CD14-positive monocyte (primary cell): Measurements from ENCODE around the gene STIM1. TPM values are rescaled to one million over a fixed set of nuclear protein-coding genes. Genes with fewer than 3 reads are reported as not detected.
A peak's percentile ranks its signal among the peaks of the same experiment; 100 is the strongest.

Source experiments
- DNase-seq, 3 donors: peaks; one replicate each; pipeline ENCODE4 v3.0.0-alpha.2; 2011 to 2022
- H2AFZ ChIP-seq: 2 replicates; pipeline ENCODE4 v1.6.0; 2012; ENCODE audit warnings: mild to moderate bottlenecking, low read depth, low read length, inconsistent platforms; ENCODE audit not compliant: insufficient read depth, poor library complexity, severe bottlenecking
- H3K27ac ChIP-seq, 2 donors: 1 replicate in 1 of 2; 2 replicates in 1 of 2; pipeline ENCODE4 v1.5.1; 2012 to 2013; ENCODE audit warnings: low read length in 2 of 2, control low read depth in 1 of 2, inconsistent platforms in 1 of 2, low read depth in 1 of 2, mild to moderate bottlenecking in 1 of 2
- H3K27me3 ChIP-seq, 2 donors: one replicate each; pipeline versions ENCODE4 v1.6.0 to v1.6.1; 2011 to 2013; ENCODE audit warnings: low read length in 2 of 2; ENCODE audit not compliant: control insufficient read depth in 2 of 2, insufficient read depth in 2 of 2
- H3K36me3 ChIP-seq, 2 donors: replicated peaks in 1 of 2; 1 replicate in 1 of 2; 2 replicates in 1 of 2; pipeline versions ENCODE4 v1.5.1 to v1.6.1; 2012 to 2013; ENCODE audit warnings: low read length in 2 of 2, control low read depth in 1 of 2, inconsistent platforms in 1 of 2, mild to moderate bottlenecking in 1 of 2; ENCODE audit not compliant: insufficient read depth in 2 of 2, control insufficient read depth in 1 of 2
- H3K4me1 ChIP-seq, 2 donors: 1 replicate in 1 of 2; 2 replicates in 1 of 2; pipeline versions ENCODE4 v1.5.1 to v1.6.1; 2012 to 2013; ENCODE audit warnings: low read length in 2 of 2, control low read depth in 1 of 2, inconsistent platforms in 1 of 2, mild to moderate bottlenecking in 1 of 2, moderate library complexity in 1 of 2; ENCODE audit not compliant: insufficient read depth in 2 of 2, control insufficient read depth in 1 of 2
- H3K4me2 ChIP-seq: replicated peaks from 2 replicates; pipeline ENCODE3; 2012; ENCODE audit warnings: low read length, moderate library complexity, mild to moderate bottlenecking; ENCODE audit not compliant: poor library complexity, severe bottlenecking; ENCODE audit errors: extremely low read depth
- H3K4me3 ChIP-seq, 3 experiments: fragments of 200-600 bp in 1 of 3; sonication (generic) in 1 of 3; replicated peaks in 1 of 3; 1 replicate in 2 of 3; 2 replicates in 1 of 3; pipeline ENCODE4 v1.5.1; 2011 to 2013; ENCODE audit warnings: low read length in 3 of 3, mild to moderate bottlenecking in 3 of 3, control low read depth in 2 of 3, low read depth in 2 of 3, inconsistent platforms in 1 of 3, moderate library complexity in 1 of 3
- H3K79me2 ChIP-seq: 2 replicates; pipeline ENCODE4 v1.6.0; 2012; ENCODE audit warnings: mild to moderate bottlenecking, control low read depth, inconsistent platforms, low read length, moderate library complexity; ENCODE audit not compliant: insufficient read depth
- H3K9ac ChIP-seq: 2 replicates; pipeline ENCODE4 v1.6.0; 2017; ENCODE audit warnings: low read length, mild to moderate bottlenecking; ENCODE audit not compliant: insufficient read depth, poor library complexity, severe bottlenecking
- H3K9me3 ChIP-seq, 2 donors: replicated peaks in 1 of 2; 1 replicate in 1 of 2; 2 replicates in 1 of 2; pipeline versions ENCODE4 v1.5.1 to v1.6.1; 2012 to 2013; ENCODE audit warnings: low read length in 2 of 2, control low read depth in 1 of 2; ENCODE audit not compliant: control insufficient read depth in 1 of 2, insufficient read depth in 1 of 2
- H4K20me1 ChIP-seq: 2 replicates; pipeline ENCODE4 v1.6.0; 2012; ENCODE audit warnings: mild to moderate bottlenecking, low read length, control low read depth, moderate library complexity; ENCODE audit not compliant: insufficient read depth
- H3K27ac Mint-ChIP-seq, 7 donors: one replicate each; pipeline ENCODE4 v1.8.0; 2020; ENCODE audit warnings: mild to moderate bottlenecking in 7 of 7, mixed read lengths in 7 of 7, moderate library complexity in 6 of 7, inconsistent platforms in 2 of 7
- H3K27me3 Mint-ChIP-seq, 3 donors: one replicate each; pipeline ENCODE4 v1.8.0; 2021 to 2022; ENCODE audit warnings: low read depth in 3 of 3, mild to moderate bottlenecking in 3 of 3, mixed read lengths in 3 of 3, moderate library complexity in 3 of 3, inconsistent platforms in 1 of 3
- H3K36me3 Mint-ChIP-seq, 2 donors: one replicate each; pipeline ENCODE4 v1.8.0; 2020; ENCODE audit warnings: mixed read lengths in 2 of 2, inconsistent platforms in 1 of 2, mild to moderate bottlenecking in 1 of 2
- H3K4me1 Mint-ChIP-seq: one replicate; pipeline ENCODE4 v1.8.0; 2020; ENCODE audit warnings: mild to moderate bottlenecking, mixed read lengths
- H3K4me3 Mint-ChIP-seq, 2 donors: one replicate each; pipeline ENCODE4 v1.8.0; 2020; ENCODE audit warnings: mild to moderate bottlenecking in 2 of 2, mixed read lengths in 2 of 2, moderate library complexity in 1 of 2
- H3K9me3 Mint-ChIP-seq, 7 donors: one replicate each; pipeline ENCODE4 v1.8.0; 2020 to 2022; ENCODE audit warnings: mixed read lengths in 7 of 7, mild to moderate bottlenecking in 6 of 7, moderate library complexity in 6 of 7, inconsistent platforms in 2 of 7
- WGBS: methylation state at CpG from one replicate; pipeline ENCODE4 v1.1.5; 2013; ENCODE audit warnings: missing lambda C conversion rate; ENCODE audit not compliant: insufficient coverage; 5-methylcytosine and 5-hydroxymethylcytosine counted together
- intact Hi-C, 2 donors: fragments of 100-400 bp; cut with micrococcal nuclease; formaldehyde crosslinking; loops; one replicate each; pipeline versions ENCODE4 v1.15.0 to v1.15.1; 2023
- polyA plus RNA-seq, 3 donors: library from polyadenylated mRNA; depleted of rRNA in 1 of 3; unstranded in 2 of 3; stranded (reverse) in 1 of 3; fragments of 300-500 nt in 2 of 3; fragments of >200 nt in 1 of 3; fragmentation: Illumina TruSeq in 2 of 3; gene quantifications; 1 replicate in 2 of 3; 2 replicates in 1 of 3; pipeline ENCODE4 v1.2.3, GENCODE V29; 2012 to 2021
- TF ChIP-seq, protein P1 (sequence below): fragments of 200-600 bp; IDR thresholded peaks from one replicate; pipeline ENCODE4 v1.8.0; 2022; ENCODE audit warnings: antibody characterized with exemption, mild to moderate bottlenecking

The STIM1 gene
- polyA plus RNA-seq, 3 donors, result 14.0 to 68.6 (median 21.0) TPM

DNA sequence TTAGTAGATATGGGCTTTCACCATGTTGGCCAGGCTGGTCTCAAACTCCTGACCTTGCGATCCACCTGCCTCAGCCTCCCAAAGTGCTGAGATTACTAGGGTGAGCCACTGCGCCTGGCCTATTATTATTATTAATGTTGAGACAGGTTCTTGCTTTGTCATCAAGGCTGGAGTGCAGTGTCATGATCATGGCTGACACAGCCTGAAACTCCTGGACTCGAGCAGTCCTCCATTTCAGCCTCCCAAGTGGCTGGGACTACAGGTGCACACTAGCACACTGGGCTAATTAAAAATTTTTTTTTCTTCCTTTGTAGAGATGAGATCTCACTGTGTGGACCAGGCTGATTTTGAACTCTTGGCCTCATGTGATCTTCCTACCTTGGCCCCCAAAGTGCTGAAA, 102.0 kb downstream of the STIM1 start:
- Mint-ChIP-seq H3K36me3 (peaks cover 4 to 13% of the 10 kb centered on the region in 2 donors), H3K4me1 (peaks cover 32% of the 10 kb centered on the region), H3K4me3 (no peak overlapping the region), H3K27me3 (no peaks in the 10 kb centered on the region), H3K9me3 (no peaks in the 10 kb centered on the region), H3K27ac (peak overlapping the region in 1 of 7 donors; percentile 59)
- Histone ChIP-seq H3K27me3 (no peaks in the 10 kb centered on the region), H4K20me1 (peaks cover 98% of the 10 kb centered on the region), H3K9me3 (no peaks in the 10 kb centered on the region), H3K27ac (no peak overlapping the region), H3K4me3 (no peak overlapping the region), H3K4me1 (no peaks in the 10 kb centered on the region), H3K36me3 (no peaks in the 10 kb centered on the region), H3K79me2 (peaks cover 87% of the 10 kb centered on the region), H2AFZ (no peak overlapping the region), H3K9ac (no peak overlapping the region), H3K4me2 (no peak overlapping the region)
- intact Hi-C loops, result no loop called here
- TF ChIP-seq, protein P1, sequence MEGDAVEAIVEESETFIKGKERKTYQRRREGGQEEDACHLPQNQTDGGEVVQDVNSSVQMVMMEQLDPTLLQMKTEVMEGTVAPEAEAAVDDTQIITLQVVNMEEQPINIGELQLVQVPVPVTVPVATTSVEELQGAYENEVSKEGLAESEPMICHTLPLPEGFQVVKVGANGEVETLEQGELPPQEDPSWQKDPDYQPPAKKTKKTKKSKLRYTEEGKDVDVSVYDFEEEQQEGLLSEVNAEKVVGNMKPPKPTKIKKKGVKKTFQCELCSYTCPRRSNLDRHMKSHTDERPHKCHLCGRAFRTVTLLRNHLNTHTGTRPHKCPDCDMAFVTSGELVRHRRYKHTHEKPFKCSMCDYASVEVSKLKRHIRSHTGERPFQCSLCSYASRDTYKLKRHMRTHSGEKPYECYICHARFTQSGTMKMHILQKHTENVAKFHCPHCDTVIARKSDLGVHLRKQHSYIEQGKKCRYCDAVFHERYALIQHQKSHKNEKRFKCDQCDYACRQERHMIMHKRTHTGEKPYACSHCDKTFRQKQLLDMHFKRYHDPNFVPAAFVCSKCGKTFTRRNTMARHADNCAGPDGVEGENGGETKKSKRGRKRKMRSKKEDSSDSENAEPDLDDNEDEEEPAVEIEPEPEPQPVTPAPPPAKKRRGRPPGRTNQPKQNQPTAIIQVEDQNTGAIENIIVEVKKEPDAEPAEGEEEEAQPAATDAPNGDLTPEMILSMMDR, result no peak
- 100% methylated on average over 1 of the region's 3 CpGs for WGBS
- no peak for DNase-seq

DNA sequence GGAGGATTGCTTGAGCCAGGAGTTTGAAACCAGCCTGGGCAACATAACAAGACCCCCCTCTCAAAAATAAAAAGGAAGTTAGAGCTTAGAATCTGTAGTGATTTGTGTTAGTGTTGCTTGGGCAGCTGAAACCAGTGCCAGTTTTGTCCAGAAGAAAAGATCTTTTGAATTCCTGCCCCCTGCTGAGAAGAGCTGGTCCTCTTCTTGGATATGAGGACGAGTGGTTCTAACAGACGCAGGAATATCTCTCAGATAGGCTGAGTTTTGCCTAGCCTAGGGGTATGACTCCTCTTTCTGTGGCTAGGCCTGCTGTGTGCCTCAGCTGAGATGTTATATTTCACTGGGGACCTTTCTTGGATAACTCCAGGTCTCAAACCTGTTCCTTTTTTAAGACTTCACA, 102.8 kb downstream of the STIM1 start:
- no peak for DNase-seq
- no peak overlapping the region for H3K4me3 Mint-ChIP-seq
- no peaks in the 10 kb centered on the region for H3K9me3 Mint-ChIP-seq
- H3K36me3 ChIP-seq, result no peaks in the 10 kb centered on the region
- no peaks in the 10 kb centered on the region for H3K27me3 Mint-ChIP-seq
- no peak overlapping the region for H3K9ac ChIP-seq
- H3K4me2 ChIP-seq, result no peak overlapping the region
- no peaks in the 10 kb centered on the region for H3K9me3 ChIP-seq
- intact Hi-C loops, result no loop called here
- peak overlapping the region in 1 of 2 donors; percentile 58 for H3K27ac ChIP-seq
- 73% methylated on average over 2 of the region's 2 CpGs for WGBS
- H3K27me3 ChIP-seq, result no peaks in the 10 kb centered on the region
- peaks cover 86% of the 10 kb centered on the region for H3K79me2 ChIP-seq
- peaks cover 96% of the 10 kb centered on the region for H4K20me1 ChIP-seq
- H3K27ac Mint-ChIP-seq, result peak overlapping the region in 2 of 7 donors; percentile 2 to 23
- peaks cover 4 to 13% of the 10 kb centered on the region in 2 donors for H3K36me3 Mint-ChIP-seq
- H3K4me1 Mint-ChIP-seq, result peaks cover 30% of the 10 kb centered on the region
- H3K4me1 ChIP-seq, result no peaks in the 10 kb centered on the region
- no peak overlapping the region for H2AFZ ChIP-seq
- TF ChIP-seq, protein P1, result no peak
- H3K4me3 ChIP-seq, result no peak overlapping the region
